GM18907 (cell line): ENCODE measurements around the gene H19.

Source experiments
- ATAC-seq: cut with Tn5 transposase; IDR thresholded peaks from one replicate; pipeline ENCODE4 v1.9.1; 2021; ENCODE audit warnings: mild to moderate bottlenecking, moderate library complexity; ENCODE audit not compliant: unreplicated experiment

H19 gene

DNA sequence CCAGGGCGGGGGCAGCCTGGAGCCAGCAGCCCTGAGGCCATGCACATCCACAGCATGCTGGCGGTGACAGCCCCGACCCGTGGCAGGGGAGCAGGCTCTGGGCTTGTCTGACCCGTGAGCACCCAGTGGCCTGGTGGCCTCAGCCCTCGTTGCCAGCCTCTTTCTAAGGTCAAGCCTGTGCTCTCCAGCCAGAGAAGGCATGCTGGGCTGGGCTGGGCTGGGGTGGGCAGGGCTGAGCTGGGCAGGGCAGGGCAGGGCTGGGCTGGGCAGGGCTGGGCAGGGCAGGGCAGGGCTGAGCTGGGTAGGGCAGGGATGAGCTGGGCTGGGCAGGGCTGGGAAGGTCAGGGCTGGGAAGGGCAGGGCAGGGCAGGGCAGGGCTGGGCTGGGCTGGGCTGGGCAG is 10.6 kb downstream of the H19 start:
- ATAC-seq = no peak

DNA sequence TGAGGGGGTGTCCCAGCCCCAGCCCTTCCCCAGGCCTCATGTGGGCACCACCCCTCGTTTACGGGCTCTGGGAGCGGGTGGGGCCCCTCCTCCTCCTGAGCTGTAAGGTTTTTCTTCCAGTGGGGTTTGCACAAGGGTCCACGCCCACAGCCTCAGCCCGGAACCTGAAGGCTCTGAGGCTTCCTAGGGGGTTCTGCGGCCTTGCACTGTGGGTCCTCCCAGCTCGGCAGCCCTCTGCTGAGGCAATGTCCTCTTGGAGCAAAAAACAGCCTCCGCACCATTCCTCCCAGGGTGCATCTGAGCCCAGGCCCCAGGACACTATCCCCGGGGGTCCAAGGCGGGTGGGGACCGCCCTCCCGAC is 14.1 kb downstream of the H19 start:
- no peak for ATAC-seq

DNA sequence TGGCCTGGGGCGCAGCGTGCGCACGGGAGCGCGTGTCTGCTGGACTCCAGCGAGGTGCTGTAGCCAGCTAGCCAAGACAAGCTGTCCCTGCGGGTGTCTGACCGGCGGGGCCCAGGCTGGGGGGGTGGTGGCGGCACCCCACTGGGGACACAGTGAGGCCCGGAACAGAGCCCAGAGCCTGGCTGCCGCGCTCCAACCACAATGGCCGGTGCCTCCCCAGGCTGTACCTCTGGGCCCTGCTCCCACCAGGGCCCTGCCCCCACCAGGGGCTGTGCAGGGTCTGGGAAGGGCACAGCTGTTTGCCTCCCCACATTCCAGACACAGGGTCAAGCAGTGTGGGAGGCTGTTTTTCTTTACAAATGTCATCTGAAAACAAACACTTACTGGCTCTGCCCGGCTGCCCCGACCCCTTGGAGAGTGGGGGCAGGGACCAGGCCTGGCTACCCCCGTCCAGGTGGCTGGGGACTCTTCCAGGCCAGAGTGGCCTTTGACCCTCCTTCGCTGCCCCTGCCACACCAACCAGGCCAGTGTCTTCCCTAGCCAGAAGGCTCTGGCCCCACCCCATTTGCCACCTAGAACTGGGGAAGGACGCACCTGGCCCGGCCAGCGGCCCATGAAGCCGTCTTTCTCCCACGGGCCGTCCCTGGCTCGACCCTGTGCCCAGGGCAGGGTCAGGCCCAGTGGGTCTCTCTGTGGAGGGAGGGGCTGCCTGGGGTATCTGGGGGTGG is 14.6 kb downstream of the H19 start:
- ATAC-seq = no peak

DNA sequence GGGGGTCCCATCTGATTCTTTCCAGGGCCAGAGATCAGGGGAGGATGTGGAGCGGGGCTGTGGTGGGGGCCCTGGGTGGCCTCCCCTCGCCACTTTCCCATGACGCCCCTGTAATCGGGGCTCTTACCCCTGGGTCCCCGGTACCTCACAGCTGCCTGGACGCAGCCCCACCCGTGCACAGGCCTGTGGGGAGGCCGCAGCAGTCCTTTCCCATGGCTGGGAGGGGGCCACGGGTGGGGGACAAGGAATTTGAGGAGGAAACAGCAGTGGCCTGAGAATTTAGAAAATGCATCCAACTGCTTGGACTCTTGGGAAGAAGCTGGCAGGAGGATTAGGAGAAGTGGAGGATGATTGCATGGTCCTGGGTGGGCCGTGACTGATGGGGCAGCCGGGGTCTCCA is 18.0 kb downstream of the H19 start:
- no peak for ATAC-seq

DNA sequence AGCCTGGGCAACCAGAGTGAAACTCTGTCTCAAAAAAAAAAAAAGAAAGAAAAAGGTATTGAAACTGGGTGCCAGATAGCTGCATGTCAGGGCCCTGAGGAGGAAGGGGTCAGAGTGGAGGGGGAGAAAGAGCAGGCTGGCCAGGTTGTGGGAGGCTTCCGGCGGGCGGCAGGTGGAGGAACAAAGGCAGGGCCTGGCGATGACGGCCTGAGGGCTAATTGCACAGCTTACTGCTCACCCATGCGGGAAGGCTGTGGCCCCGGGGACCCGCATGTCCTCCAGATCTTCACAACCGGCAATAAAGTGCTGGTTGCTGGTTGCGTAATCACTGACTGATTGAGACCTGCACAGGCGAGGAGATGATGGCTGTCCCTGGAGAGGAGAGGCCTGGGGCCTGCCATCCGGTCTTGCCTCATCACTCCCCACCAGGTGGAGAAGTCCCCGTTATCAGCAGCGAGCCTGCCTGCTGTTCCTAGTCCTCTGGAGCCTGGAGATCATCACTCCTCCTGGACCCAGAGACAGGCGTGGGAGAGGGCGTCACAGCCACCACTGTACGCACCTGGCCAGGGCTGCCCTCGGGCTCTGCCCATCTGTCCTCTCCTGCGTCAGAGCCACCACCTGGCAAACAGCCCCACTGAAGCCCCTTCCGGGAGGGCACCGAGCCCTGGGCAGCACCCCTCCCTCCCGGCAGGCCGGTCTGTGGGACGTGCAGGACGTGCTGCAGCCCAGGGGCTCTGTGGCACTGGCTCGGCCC is 18.7 kb downstream of the H19 start:
- ATAC-seq = no peak

DNA sequence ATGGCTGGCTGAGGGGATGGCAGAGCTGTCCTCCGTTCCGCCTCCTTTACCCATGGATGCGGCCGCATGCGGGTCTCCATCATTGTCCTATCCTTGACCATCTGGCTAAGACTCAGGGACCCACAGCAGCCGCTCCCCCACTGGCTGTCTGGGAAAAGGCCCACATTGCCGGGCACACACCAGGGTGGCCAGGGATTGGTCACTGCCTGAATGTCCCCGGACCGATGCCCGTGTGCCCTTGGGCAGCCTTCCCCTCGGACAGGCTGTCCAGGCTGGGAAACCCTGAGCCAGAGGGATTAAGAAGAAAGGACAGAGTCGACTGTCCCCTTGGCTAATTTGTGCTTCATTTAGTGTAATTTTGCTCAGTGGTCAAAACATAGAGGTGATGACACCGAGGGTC is 22.5 kb downstream of the H19 start:
- no peak for ATAC-seq

DNA sequence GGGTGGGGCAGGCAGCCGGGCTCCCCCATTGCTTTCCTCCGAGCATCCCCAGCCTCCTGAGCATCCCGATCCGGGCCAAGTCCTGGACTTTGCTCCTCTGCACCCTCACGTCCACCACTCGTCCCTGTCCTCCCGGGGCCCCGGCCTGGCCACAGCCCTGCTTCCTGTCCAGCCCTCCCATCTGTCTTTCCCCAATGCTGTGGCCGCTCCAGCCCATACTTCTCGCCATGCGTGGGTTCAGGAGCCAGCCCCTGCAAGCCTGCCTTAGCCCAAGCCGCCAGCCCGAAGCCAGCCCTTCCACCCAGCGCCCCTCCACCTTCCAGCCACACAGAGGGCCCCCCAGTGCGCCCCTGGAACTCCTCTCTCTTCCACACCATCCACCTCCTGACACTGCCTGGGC is 26.7 kb downstream of the H19 start:
- ATAC-seq = no peak

DNA sequence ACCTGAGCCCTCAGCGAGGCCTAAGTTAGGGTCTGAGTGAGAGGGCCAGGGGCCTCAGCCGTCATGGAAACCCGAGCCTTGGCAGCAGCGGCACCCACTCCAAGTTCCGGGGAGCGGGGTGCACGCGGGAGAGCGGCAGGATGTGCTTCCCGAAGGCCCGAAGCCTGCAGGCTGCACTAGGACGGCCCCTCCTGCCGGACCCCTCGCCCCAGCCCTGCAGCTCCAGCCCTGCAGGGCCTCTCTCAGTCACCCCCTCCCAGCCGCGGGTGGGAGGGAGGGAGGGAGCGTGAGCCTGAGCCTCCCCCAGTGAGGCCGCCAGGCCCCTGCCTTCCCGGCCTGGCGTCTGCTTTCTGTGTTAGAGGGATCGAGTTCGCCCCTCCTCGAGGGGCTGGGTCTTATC is 27.9 kb downstream of the H19 start:
- no peak for ATAC-seq

DNA sequence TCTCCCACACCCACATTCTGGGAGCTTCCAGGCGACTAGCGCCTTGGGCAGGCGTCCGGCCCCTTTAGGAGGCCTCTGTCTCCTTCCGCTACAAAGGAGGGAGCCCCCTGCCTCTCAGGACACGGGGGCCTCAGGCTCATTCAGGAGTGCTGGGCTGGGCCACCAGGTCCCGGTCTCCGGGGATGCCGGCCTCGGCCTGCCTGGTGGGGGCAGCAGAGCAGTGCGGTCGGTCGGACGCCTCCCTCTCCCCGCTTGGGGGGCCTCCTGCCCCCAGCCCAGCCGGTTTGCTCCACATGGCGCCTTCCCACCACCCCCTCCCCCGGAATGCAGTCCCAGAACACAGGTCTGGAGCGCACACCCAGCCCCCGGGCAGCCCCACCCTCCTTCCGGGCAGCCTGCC is 28.6 kb downstream of the H19 start:
- no peak for ATAC-seq

DNA sequence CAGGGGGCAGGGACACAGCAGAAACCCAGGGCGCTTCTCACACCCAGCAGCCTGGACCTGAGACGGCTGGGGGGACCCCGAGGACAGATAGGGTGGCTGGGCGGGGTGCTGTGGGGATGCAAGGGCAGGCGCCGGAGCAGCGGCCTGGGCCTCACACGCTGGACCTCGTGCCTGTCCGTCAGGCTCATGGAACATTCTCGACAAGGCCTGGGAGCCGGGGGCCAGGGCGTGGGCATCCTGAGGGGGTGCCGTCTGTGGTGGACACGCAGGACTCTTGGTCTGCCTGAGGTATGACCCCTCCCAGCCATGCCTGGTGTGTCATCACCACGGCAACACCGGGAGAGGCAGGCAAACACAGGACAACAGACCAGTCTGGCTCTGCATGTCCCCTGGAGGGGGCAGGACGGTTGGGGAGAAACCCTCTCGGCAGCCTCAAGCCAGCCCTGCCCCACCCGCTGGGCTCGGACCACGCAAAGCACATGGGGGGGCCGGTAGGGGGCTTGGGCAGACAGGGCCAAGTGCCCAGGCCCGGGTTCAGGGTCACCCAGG is 29.1 kb downstream of the H19 start:
- ATAC-seq = no peak

DNA sequence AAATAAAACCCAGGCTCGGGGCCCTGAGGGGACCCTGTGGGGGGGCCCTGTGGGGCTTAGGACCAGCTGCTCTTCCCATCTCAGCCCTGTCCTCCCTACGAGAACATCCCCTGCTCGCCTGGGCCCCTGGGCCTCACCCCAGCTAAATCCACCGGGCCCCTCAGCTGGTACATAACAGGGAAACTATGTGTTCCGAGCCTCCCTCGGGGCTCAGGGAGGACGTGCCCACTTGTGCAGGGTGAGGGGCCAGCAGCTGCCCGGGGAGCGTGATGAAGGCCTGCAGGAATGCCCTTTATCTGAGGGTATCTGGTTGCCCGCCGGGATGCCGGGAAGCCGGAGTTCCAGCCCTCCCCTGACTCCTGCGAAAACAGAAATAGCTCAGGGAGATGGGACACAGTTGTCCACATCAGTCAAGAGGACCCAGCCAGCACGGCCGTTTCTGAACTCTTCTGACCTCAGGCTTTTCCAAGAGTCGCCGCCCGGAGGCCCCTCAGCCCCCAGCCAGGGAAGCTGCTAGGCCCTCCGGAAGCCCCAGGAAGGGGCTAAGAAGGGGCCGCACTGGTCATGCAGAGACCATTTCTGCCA is 29.9 kb downstream of the H19 start:
- no peak for ATAC-seq

DNA sequence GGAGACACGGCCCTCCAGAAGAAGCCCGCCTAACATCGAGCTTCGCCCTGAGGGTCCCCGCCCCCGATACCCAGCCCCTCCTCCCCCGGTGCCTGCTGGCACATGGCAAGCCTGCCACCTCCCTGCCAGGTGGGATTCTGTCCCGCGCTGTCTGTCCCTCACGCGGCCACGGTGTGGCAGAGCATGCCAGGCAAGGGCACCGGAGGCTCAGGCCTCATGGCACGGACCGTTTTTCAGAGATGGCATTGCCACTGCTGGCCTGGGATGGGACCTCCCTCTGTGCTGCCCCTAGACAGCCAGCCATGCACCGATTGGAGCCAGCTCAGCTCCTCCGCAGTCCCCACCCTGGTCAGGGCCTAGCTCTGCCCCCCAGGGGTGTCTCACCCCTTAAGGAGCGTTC is 31.1 kb downstream of the H19 start:
- ATAC-seq = no peak

DNA sequence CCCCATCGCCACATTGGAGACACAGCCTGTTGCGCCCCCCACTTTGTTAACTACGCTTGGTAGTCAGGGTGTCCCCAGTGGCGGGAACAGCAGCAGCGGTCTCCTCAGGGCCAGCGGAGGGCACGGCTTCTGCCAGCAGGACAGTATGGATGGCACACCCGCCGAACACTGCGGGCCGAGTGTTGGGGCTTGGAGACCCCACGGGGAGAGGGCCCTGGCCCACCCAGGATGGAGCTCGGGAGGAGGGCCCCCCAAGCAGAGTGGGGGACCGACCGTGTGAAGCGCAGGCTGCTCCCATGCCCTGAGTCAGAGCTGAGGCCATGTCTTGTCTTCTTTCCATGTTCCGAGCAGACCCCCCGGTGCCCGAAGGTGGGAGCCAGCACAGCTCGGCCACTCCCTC is 32.7 kb downstream of the H19 start:
- no peak for ATAC-seq

DNA sequence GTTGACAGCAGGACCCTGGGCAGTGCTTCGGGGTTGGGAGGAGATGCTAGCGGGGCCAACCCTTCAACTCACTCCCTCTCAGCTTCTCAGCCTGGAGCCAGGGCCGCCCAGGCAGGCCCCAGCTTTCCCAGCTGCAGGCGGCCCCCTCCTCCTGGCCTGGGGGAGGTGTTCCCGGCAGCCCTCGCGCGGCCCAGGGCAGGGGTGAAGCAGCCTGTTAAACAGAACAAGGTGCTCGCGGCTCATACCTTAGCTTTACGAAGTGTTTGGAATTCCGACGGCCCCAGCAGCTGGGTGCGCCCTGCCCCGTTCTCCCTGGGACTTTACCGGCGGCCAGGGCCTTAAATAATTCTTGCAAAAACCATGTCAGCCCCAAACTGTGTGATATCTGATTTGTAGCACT is 33.3 kb downstream of the H19 start:
- ATAC-seq = no peak

DNA sequence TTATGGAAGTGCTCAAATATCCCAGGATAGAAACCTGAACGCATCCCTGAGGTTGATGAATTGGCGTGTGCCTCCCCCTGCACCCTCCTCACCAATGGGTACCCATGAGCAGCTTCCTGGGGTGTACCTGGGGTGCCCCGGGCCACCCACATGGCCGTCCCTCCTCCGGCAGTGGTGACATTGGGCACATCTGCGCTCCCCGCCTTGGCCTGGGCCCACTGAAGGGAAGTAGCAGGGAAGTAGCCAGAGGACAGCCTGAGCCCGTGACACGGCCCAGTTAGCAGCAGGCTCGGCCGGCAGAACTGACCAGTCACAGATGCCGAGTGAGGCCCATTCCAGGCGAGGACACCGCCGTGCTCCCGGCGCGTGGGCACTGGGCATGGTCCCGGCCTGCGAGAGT is 33.8 kb downstream of the H19 start:
- no peak for ATAC-seq

DNA sequence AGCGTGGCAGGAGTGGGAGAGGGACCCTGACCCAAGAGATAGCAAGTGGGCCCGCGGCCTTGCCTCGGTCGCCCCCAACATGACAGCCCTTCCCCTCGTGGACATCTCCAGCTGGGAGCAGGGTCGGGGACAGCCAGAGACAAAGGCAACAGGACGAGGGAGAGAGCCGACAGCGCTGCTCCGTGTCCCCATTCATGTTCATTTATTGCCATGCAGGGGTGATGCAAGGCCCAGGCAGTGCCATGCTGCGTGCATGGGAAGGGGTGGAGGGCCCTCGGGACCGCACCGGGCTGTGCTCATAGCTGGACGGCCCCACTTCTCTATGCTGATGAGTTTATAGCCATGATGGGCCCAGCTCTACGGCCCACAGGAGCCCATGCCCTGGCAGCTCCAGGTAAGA is 37.9 kb downstream of the H19 start:
- no peak for ATAC-seq

DNA sequence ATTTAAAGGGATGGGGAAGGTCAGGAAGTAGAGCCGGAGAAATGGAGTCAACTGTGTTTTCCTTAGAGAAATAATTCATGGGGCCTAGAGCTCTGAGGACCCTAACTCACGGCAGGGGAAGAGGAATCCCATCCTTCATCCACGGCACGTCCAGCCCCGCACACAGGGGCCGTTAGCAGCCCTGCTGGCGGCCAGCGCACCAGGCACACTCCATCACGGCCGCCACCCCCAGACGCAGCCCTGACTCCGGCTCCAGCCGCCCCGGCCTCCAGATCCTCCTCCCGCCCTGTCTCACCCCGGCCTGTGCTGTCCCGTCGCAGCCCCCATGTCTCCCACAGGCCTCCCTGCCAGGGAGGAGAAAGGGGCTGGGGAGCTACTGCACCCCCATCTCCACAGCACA is 39.3 kb downstream of the H19 start:
- ATAC-seq = no peak

DNA sequence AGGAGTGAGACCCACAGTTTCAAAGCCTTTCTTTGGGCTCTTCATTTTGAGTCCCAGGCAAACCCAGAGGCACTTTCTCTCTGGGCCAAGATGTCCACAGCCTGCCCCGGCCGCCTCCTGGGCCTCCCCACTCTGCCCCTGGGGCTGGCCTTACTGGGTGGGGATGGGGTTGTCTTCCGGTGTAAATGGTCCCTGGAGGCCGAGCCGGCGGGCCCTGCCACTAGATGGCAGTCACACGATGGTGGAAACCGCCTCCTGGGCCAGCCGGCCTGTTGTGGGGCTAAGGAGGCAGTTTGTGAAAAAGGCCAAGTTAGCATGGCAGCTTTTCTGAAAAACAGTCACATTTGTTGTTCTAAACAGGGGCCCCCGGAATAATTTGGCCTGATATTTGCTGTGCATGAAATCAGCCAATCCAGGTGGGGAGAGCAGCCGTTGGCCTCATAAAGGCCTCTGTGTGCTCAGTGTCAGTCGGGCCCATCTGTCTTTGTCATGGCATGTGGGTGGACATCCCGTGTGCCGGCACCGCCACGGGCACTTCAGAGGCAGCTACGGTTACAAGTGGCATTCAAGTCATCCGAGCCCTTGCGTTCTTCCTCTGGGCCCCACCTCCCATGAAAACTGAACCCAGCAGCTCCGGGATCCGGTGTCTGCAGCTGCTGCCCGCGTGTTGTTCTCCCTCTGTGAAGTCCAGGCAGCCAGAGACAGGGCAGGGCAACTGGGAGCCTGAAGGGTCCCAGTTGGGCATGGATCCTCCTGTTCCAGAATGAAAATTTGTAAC is 44.0 kb downstream of the H19 start:
- ATAC-seq = no peak

DNA sequence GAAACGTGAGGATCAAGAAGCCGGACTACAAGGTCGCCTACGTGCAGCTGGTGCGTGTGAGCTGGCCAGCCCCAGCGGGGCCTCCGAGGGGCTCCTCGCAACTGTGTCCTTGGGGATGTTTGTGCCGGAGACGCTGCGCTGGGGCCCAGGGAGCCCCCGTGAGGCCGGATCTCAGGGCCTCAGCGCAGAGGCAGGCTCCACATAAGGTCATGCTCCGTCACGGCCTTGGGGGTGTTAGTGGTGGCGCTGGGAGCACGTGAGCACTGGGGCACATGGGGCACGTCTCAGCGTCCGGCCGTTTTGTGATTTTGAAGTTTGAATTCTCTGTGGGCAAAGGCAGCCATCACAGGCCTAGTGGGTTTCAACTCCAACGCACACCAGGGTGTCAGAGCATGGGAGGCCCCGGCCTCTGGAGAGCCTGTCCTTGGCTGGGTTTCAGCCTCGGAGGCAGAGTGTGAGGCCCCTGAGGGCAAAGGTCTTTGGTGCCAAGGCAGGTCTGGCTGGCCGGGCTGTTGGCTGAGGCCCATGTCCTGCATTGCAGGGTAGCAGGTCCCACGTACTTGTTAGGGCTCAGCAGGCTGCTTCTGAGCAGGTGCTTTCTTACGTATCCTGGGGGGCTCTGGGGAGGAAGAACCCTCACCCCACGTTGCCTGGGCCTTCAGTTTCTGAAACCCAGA is 44.7 kb downstream of the H19 start:
- no peak for ATAC-seq

DNA sequence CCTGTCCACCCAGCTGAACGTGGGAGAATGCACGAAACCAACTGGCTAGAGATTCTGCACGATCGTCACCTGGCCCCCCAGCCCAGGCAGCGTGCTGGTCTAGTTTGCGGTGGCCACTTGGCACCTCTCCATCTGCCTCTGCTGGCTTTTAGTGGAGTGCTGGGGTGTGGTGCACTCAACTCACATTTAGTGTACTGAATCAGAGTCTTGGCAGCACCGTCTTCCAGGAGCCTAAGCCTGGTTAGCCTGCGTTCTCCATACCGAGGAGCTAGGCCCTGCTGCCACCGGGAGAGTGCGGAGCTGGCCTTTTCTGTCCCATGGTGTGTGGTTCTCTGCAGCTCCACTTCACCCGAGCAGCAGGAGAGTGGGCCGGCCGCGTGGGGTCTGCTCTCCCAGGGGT is 47.7 kb downstream of the H19 start:
- ATAC-seq = no peak

DNA sequence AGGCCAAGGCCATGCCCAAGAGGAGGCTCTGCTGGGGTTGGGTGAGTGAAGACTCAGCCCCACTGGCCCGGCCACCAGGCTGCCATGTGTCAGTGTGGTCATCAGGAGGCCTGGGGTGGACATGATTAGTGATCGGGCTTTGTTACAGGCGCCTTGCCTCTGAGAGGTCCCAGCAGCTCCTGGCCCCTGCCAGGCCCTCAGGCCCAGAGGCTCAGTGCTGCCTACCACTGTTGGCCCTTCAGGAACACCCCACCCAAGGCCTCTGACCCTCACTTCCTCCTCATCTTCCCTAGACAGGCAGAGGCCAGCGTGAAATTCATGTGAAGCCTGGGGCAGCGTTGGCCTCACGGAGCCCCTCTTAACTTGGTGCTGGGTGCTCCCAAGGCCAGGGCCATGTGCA is 48.3 kb downstream of the H19 start:
- no peak for ATAC-seq
